Measurements from ENCODE around the gene VAPA. TPM values are rescaled to one million over a fixed set of nuclear protein-coding genes. Genes with fewer than 3 reads are reported as not detected.
"Not testable (repeated sequence)": the region's sequence is repeated elsewhere in the genome, so short reads cannot be mapped to it uniquely, and the experiment has no call there.

Gene VAPA
- polyA plus RNA-seq, 10 donors, result 204 to 353 (median 267) TPM

- DNase-seq, result no peak
Measured at GRCh38 chr18:9884532-9885140, 29.2 kb upstream of the VAPA start.

DNA sequence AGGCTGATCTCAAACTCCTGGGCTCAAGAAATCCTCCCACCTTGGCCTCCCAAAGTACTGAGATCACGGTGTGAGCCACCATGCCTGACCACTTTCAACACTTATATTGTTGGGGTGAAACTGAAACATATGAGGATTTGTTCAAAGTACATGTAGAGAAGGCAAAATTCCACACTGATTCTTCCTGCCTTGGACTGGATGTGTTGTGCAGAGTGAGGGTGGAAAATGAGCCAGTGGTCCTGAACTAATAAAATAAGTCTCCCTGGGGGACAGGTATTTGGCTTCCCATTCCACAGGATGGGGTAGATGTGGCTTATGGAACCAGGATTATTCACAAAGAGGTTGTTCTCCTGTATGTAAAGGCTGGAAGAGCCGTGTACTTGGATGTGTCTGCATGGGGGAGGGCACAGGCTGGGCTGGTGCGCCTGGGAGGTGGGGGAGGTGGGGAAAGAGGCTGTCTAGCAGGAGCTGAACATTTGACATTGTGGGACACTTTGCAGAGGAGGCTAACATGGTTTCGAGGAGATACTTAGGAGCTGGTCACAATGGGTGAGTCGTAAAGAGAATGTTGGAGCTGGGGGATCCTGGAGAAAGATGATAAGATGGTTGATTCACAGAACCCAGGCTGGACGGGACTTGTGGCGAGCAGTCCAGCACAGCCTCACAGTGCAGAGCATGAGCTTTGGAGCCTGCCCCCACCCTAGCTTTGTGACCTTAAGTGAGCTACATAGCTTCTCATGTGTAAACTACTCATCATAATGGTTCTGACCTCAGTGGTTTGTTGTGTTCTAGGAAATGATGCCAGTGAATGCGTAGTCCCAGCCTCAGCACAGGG, 28.4 kb upstream of the VAPA start, which contains the start of gene TXNDC2:
Gene TXNDC2 (plus strand): TSS at position 804 of the 835 bp plus-strand sequence. CDS start 708 bp downstream, outside the sequence.
- DNase-seq, result no peak

GRCh38 chr18:9886005-9886348, 27.8 kb upstream of the VAPA start:
- no peak for DNase-seq

DNA sequence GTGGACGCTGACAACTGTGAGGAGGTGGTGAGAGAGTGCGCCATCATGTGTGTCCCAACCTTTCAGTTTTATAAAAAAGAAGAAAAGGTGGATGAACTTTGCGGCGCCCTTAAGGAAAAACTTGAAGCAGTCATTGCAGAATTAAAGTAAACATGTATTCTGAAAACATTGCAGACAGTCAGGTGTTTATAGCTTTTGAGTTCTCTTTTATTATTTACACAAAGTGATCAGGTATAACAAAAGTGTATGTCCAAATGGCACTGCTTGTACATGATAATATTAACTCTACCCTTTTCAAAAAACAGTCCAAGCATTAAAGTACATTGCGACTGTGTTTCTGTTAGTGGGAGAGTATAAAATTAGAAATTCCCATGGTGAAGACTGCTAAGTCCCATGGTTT, 25.8 kb upstream of the VAPA start:
- DNase-seq, result no peak

- DNase-seq, result no peak
Measured at GRCh38 chr18:9890196-9890595, 23.6 kb upstream of the VAPA start.

- no peak for DNase-seq
Measured at GRCh38 chr18:9890957-9891356, 22.9 kb upstream of the VAPA start.

GRCh38 chr18:9891515-9891914, 22.3 kb upstream of the VAPA start:
- not testable (repeated sequence) for DNase-seq

- DNase-seq, result no peak
Measured at GRCh38 chr18:9894454-9895068, 19.3 kb upstream of the VAPA start.

- DNase-seq, result no peak
Measured at GRCh38 chr18:9897129-9897528, 16.7 kb upstream of the VAPA start.

DNA sequence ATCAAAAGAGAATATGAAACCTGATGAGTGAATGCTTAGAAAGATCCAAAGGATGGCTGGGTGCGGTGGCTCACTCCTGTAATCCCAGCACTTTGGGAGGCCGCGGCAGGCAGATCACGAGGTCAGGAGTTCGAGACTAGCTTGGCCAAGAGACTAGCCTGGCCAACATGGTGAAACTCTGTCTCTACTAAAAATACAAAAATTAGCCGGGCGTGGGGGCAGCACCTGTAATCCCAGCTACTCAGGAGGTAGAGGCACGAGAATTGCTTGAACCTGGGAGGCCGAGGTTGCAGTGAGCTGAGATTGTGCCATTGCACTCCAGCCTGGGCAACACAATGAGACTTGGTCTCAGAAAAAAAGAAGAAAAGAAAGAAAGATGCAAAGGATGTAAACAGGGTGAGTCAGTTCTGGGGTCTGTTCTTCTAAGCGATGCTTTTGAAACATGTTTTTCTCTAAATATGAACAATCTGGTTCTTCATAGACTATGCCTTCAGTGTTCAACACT, 16.0 kb upstream of the VAPA start:
- DNase-seq, result not testable (repeated sequence)

- DNase-seq, result no peak
Measured at GRCh38 chr18:9898792-9899549, 14.8 kb upstream of the VAPA start.

DNA sequence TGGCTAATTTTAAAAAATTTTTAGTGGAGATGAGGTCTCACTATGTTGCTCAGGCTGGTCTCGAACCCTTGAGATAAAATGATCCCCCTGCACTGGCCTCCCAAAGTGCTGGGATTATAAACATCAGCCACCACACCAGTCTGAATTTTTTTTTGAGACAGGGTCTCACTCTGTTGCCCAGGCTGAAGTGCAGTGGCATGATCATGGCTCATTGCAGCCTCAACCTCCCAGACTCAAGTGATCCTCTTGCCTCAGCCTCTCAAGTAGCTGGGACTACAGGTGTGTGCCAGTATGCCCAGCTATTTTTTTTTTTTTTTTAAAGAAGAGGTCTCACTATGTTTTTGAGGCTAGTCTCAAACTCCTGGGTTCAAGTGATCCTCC, 14.3 kb upstream of the VAPA start:
- DNase-seq, result not testable (repeated sequence)

GRCh38 chr18:9900699-9901098, 13.1 kb upstream of the VAPA start:
- DNase-seq, result no peak

- no peak for DNase-seq
Measured at GRCh38 chr18:9901377-9901776, 12.4 kb upstream of the VAPA start.

DNA sequence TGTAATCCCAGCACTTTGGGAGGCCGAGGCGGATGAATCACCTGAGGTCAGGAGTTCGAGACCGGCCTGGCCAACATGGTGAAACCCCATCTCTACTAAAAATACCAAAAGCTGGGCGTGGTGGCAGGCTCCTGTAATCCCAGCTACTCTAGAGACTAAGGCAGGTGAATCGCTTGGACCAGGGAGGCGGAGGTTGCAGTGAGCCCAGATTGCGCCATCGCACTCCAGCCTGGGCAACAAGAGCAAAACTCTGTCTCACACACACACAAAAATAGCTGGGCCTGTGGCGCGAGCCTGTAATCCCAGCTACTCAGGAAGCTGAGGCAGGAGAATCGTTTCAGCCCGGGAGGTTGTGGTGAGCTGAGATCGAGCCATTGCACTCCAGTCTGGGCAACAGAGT, 11.6 kb upstream of the VAPA start:
- not testable (repeated sequence) for DNase-seq

- DNase-seq, result peak in 1 of 3 donors; percentile 34
Measured at GRCh38 chr18:9902832-9903231, 11.0 kb upstream of the VAPA start.

DNA sequence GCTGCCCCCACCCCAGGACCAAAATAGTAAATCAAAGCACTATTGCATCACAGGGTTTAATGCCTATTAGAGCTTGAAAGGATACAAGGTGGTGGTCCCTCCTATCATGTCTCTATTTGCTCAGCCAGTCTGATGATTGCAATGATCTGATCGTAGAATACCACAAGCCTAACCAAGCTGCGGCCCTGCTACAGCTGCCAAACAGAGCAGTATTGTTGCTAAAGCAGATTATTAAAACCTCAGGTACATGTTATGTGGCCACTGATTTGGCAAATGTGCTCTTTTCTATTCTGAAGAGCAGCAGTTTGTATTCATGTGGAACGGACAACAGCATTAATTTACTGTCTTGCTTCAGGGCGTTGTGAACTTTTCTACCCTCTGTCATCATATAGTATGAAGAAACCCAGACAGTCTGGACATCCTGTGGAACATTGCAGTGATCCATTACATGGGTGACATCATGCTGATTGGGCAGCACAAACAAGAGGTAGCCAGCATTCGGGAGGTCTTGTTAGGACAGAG, 8.4 kb upstream of the VAPA start:
- DNase-seq, result no peak

- DNase-seq, result no peak
Measured at GRCh38 chr18:9906481-9906880, 7.3 kb upstream of the VAPA start.

DNA sequence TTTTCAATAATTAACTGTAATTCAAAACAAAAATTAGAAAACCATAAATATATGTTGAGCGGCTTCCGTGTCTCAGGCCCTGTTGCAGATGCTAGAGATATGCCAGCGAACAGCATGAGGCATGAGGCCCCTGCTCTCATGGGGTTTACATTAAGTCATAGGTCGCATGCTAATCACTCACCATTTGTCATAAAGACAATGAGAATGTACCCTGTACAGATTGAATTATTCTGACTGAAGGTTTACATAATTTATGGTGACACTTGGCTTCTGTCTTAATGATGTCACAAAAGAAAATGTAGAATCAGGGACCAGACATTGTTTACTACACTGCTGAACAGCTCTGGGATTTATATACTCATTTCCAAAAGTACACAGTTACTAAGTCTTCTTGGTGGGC, 5.9 kb upstream of the VAPA start:
- DNase-seq, result no peak

DNA sequence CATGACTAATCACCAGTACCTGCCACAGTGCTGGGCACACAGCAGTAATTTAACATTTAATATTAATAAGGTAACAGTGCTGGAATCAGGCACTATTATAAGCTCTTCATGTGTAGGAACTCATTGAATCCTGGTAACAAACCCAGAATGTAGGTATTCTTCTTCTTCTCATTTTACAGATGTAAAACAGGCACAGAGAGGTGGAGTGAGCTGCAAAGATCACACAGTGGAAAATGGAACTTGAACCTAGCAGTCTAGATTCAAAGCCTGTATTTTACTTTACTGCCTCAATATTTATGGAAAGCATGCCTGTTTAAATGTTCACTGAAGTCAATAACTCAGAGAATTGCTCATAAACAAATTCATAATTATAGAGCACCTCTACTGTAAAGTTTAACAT, 3.7 kb upstream of the VAPA start:
- no peak for DNase-seq

DNA sequence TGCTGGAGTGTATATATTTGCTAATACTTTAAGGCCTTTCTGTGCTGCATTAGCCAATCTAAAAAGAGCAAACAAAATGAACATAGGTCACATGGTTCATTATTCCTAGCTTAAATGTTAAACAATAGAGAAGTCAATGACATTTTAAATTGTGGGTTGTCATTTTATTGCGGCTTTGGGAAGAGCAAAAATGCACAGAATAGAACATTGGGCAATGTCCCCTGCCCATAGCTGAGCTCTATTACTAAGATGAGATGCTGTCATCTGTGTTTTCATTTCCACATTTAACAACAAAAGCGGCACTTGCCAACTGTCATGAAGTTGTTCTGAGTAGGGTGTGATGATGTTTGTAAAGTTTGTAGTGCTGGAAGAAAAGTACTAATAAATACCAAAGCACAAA, 3.2 kb upstream of the VAPA start:
- no peak for DNase-seq

DNA sequence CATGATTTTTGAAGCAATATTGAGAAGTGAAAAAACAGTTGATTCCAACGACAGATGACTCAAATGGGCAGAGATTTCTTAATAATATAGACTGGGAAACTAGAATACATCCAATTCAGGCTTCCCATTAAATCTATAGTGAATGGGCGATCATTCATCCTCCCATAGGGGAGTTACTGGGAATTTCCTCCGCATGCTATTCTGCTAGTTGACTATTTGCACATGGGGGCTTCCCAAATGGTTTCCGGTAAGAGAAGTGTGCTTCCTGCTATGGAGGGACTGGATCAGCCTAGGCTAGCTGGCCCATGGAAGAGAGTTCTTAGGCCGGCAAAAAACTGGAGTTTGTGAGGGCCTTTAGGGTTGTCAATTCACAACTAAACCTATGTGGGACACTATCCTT, 2.6 kb upstream of the VAPA start:
- no peak for DNase-seq
